HFF-Myc (cell line): ENCODE measurements around the gene BBIP1.
A peak's percentile ranks its signal among the peaks of the same experiment; 100 is the strongest.

Experiments used
- DNase-seq: peaks from one replicate; pipeline ENCODE4 v3.0.0-alpha.2; 2011; ENCODE audit warnings: low read depth; ENCODE audit errors: extremely low read depth
- H3K4me3 ChIP-seq: replicated peaks from 2 replicates; pipeline ENCODE4 v1.5.1; 2011; ENCODE audit warnings: low read depth, mild to moderate bottlenecking, control low read depth, low read length
- TF ChIP-seq, protein P1 (sequence below): IDR thresholded peaks from 2 replicates; pipeline ENCODE4 v1.5.1; 2012; ENCODE audit warnings: mild to moderate bottlenecking, low read depth, low read length, control low read depth; ENCODE audit errors: missing control alignments

BBIP1 gene

DNA sequence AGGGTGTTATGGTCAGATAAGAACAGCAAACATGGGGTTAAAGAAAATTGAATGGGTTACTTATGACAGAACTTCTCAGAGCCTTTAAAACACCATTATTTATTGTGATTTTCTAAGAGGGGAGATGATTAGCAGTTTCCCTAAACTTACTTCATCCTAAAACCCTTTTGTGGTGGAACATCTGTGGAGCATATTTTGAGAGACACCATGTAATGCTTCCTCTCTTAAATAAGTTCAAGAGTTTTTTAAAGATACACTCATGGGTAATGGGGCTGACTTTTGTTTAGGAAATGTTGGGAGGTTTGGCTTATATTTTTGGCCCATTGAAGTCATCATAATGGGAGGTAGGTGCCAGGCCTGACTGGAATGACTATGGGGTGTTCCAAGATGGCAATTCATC, 55.6 kb downstream of the BBIP1 start:
- DNase-seq: no peak
- H3K4me3 ChIP-seq: no peak overlapping the region
- TF ChIP-seq, protein P1, sequence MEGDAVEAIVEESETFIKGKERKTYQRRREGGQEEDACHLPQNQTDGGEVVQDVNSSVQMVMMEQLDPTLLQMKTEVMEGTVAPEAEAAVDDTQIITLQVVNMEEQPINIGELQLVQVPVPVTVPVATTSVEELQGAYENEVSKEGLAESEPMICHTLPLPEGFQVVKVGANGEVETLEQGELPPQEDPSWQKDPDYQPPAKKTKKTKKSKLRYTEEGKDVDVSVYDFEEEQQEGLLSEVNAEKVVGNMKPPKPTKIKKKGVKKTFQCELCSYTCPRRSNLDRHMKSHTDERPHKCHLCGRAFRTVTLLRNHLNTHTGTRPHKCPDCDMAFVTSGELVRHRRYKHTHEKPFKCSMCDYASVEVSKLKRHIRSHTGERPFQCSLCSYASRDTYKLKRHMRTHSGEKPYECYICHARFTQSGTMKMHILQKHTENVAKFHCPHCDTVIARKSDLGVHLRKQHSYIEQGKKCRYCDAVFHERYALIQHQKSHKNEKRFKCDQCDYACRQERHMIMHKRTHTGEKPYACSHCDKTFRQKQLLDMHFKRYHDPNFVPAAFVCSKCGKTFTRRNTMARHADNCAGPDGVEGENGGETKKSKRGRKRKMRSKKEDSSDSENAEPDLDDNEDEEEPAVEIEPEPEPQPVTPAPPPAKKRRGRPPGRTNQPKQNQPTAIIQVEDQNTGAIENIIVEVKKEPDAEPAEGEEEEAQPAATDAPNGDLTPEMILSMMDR: no peak

DNA sequence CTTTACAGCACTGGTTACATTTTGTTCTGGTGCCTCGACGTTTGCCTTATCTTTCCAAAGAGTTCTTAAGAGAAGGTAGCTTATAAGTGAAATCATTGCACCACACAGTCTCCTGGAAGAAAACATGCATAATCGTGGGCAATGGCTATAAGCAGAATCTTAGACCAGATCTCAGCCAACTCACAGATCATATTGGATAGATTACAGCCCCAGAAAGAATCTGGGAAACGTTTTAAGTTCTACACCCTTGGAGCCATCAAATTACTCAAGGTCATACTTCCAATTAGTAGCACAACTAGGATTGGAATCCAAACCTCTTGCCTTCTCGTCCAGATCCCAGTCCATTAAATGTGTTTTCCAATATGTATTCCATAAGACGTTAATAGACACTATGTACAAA, 56.0 kb downstream of the BBIP1 start:
- DNase-seq: no peak
- H3K4me3 ChIP-seq: no peak overlapping the region
- TF ChIP-seq, protein P1: no peak

DNA sequence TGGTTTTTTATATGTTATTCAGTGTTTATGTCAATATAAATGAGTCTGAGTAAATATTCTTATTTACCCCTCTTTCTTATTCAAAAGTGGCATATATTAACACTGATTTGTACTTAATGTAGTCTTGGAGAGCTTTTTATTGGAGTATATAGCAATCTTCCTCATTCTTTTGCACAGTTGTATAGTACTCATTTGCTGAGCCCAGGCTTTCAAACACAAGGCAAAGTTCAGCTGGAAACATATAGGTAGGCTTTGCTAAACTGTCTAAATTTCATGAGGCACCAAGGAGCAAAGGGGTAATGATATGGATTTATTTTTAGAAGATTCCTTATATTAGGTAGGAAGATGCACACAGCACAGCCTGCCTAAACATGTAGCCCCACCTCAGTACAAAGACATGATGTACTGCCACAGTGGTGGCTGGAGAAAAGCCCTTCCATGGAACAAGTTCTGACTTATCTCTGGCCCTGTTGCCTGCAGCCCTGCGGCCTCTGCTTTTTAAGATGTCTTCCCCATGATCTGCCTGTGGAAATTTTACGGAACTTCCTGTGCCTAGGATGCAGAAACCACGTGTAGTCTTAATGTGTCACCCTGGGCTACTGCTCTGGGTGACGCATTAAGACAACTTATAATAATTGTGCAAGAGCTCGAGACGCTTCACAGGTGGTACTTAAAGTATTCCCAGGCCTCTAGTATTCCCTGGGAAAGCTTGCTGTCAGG, 56.9 kb downstream of the BBIP1 start:
- H3K4me3 ChIP-seq: no peak overlapping the region
- DNase-seq: no peak
- TF ChIP-seq, protein P1: no peak

GRCh38 chr10:110861476-110861875, 57.5 kb downstream of the BBIP1 start:
- H3K4me3 ChIP-seq: no peak overlapping the region
- TF ChIP-seq, protein P1: no peak
- no peak for DNase-seq

DNA sequence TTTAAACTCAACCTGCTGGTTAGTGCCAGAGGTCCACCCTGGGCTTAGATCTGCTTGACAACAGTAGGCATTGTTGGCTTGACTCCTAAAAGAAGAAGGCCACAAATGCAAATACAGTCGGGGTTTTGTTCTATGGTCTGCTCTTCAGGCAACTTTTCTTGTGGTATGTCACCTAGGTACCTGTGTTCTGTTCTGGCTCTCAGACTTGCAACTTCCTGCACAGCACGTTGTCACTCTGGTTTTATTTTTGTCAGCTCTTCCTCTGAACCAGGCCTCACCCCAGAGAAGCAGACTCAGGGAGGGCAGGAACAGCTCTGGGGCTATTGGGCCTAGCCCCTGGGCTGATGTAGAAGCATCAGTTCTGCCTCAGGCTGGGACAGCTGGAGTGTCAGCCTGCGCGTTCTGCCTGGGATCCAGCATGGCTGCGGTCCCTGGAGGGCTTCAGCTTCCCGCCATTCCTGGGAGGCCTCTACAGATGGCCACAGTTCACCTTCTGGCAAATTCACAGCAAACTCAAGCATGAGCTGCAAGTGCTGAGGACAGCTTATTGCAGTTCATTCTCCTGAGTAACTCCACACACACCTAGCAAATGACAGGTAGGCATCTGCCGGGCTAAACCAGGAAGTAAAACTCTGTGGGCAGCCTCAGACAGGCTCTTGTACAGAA, 58.3 kb downstream of the BBIP1 start:
- DNase-seq: no peak
- TF ChIP-seq, protein P1: no peak
- no peak overlapping the region for H3K4me3 ChIP-seq

- DNase-seq: peak; percentile 85
- no peak overlapping the region for H3K4me3 ChIP-seq
- TF ChIP-seq, protein P1: no peak
Observed at GRCh38 chr10:110859973-110860376, 59.0 kb downstream of the BBIP1 start.
